Measurements from ENCODE around the gene POU3F1. TPM values are rescaled to one million over a fixed set of nuclear protein-coding genes. Genes with fewer than 3 reads are reported as not detected.

The POU3F1 gene
- total and polyA plus RNA-seq, 4 experiments from 2014 or later, result 0.08 to 0.15 (median 0.14) TPM; not detected in 1

DNA sequence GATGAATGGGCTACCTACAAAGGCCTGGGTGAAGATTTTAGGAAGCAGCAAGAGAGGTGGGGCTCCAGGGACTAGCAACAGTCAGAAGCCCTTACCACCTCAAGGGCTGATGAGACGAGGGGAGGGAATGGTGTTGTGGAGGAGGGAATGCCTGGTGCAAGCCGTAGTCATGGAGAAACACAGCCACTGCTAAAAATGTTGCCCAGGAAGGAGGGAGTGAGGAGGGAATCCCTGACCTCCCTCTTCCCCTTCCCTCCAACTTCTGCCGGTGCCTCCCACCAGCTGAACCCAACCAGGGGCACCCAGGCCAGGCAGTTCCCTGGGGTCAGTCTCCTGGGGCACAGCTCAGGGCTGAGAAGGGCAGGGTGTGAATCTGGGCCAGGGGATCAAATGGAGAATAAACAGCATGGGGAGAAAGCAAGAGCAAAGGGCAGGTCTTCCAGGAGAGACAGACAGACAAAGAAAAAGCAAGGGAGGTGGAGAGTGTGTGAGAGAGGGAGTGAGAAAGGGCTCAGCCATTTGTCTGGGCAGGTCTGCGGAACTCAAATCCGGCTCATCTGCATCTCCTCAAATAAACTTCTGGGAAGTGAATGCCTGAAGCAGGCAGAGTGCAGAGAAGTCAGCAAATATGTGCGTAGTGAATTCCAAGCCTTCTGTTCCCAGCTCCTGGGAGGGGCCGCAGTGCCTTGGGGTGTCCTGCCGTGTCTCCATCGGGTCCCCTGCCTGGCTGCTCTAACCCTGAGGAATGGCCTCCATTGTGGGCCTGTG is 27.1 kb upstream of the POU3F1 start:
- intact Hi-C loops (cut with micrococcal nuclease), result no loop called here
- H3K36me3 Mint-ChIP-seq, result no peaks in the 10 kb centered on the region
- Histone ChIP-seq H3K27ac (ENCODE audit: low read depth, low read length) (no peak overlapping the region), H3K36me3 (ENCODE audit: insufficient read depth, low read length) (no peaks in the 10 kb centered on the region), H3K4me1 (ENCODE audit: insufficient read depth, low read length) (no peaks in the 10 kb centered on the region), H3K9me3 (ENCODE audit: control insufficient read depth in 1 of 2, low read length in 2 of 2) (no peaks in the 10 kb centered on the region), H3K27me3 (ENCODE audit: insufficient read depth, low read length) (peaks cover 3% of the 10 kb centered on the region), H3K4me3 (ENCODE audit: low read length in 2 of 2) (no peak overlapping the region)
- ChIA-PET CTCF (ENCODE audit: partially characterized antibody) (no interaction called here), POLR2A (ENCODE audit: partially characterized antibody) (no interaction called here)
- DNase-seq, result no peak
- peaks cover 9 to 44% of the 10 kb centered on the region in 2 donors for H3K27me3 Mint-ChIP-seq
- no peak overlapping the region for H3K4me3 Mint-ChIP-seq
- peak overlapping the region in 1 of 7 donors; percentile 32 for H3K27ac Mint-ChIP-seq
- no peaks in the 10 kb centered on the region for H3K4me1 Mint-ChIP-seq
- H3K9me3 Mint-ChIP-seq, result no peaks in the 10 kb centered on the region

DNA sequence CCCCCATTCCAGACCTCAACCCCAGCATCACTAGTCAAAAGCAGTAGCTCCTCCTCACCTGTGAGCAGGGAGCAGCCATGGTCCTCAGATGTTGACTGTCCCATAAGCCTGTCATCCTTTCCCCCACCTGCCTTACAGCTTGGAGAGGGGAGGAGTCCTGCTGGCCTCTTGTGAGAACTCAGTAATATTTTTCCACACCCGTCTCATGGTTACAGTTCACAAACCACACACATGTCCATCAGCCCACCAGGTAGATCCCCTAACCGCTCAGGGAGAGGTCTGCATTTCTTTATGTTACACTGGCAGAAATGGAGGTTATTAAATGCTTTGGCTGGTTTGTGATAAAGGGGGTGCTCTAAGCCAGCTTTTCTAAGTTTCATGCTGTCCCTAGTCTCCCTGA is 26.3 kb upstream of the POU3F1 start:
- Mint-ChIP-seq H3K27ac (no peak overlapping the region), H3K9me3 (no peaks in the 10 kb centered on the region), H3K4me1 (no peaks in the 10 kb centered on the region), H3K27me3 (peaks cover 10 to 48% of the 10 kb centered on the region in 2 donors), H3K36me3 (no peaks in the 10 kb centered on the region), H3K4me3 (no peak overlapping the region)
- H3K27me3 ChIP-seq (ENCODE audit: insufficient read depth, low read length), result peaks cover 5% of the 10 kb centered on the region
- H3K27ac ChIP-seq (ENCODE audit: low read depth, low read length), result no peak overlapping the region
- H3K4me1 ChIP-seq (ENCODE audit: insufficient read depth, low read length), result no peaks in the 10 kb centered on the region
- intact Hi-C loops (cut with micrococcal nuclease), result no loop called here
- no peaks in the 10 kb centered on the region for H3K9me3 ChIP-seq (ENCODE audit: control insufficient read depth in 1 of 2, low read length in 2 of 2)
- CTCF ChIA-PET (ENCODE audit: partially characterized antibody), result interaction anchor here (1.6 to 2.5 kb wide), 3 partner anchors 7 to 83 kb away, joined by 4 to 9 read pairs (median 7); partner anchors contain the start of gene SF3A3
- POLR2A ChIA-PET (ENCODE audit: partially characterized antibody), result no interaction called here
- H3K36me3 ChIP-seq (ENCODE audit: insufficient read depth, low read length), result no peaks in the 10 kb centered on the region
- no peak overlapping the region for H3K4me3 ChIP-seq (ENCODE audit: low read length in 2 of 2)
- DNase-seq, result no peak

DNA sequence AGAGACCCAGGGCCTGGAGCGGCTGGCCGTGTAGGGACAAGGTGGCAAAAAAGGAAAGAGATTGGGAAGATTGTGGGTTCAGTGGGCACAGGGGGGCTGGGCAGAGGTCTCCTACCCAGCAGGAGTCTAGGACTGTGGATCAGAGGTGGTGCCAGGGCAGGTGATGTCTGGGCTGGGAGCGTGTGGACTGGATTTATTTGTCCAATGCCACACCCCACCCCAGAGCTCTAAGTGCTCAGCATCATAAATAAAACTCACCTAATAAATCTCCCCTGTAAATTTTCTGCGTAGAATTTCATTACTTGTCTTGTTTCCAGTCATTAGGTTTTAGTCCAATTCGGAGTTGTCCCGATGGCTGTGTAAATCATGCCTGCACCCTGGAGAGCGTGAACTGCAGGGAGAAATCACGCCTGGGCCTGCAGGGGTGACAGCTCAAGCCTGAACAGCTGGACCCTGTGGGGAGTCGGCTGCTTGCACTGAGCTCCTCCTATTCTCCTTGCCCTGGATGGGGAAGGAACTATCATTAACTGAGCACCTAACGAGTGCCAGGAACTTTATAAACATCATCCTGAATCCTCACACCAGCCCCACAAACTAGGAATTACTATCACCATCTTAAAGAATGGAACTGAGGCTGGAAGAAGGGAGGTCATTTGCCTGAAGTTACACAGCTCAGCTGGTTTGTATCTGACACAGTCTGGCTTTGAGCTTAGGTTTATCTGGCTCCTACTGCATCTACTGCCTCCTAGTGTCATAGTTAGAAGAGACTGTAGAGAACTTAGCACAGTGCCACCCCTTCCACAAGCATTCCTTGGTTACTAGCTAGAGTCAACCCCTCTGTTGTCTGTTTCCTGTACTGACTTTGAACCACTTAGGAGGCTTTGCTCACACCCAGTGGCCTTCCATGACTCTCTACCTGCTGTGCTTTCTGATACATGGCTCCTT is 25.0 kb upstream of the POU3F1 start:
- no peaks in the 10 kb centered on the region for H3K9me3 Mint-ChIP-seq
- ChIA-PET POLR2A (ENCODE audit: partially characterized antibody) (no interaction called here), CTCF (ENCODE audit: partially characterized antibody) (interaction anchor here (0.6 to 2.5 kb wide), 14 partner anchors 9 to 182 kb away, joined by 3 to 9 read pairs (median 4); partner anchors contain the start of gene SF3A3)
- peaks cover 14 to 49% of the 10 kb centered on the region in 2 donors for H3K27me3 Mint-ChIP-seq
- H3K4me1 Mint-ChIP-seq, result no peaks in the 10 kb centered on the region
- Histone ChIP-seq H3K9me3 (ENCODE audit: control insufficient read depth in 1 of 2, low read length in 2 of 2) (no peaks in the 10 kb centered on the region), H3K4me3 (ENCODE audit: low read length in 2 of 2) (no peak overlapping the region), H3K27ac (ENCODE audit: low read depth, low read length) (no peak overlapping the region), H3K36me3 (ENCODE audit: insufficient read depth, low read length) (no peaks in the 10 kb centered on the region), H3K4me1 (ENCODE audit: insufficient read depth, low read length) (no peaks in the 10 kb centered on the region), H3K27me3 (ENCODE audit: insufficient read depth, low read length) (peaks cover 5% of the 10 kb centered on the region)
- no peaks in the 10 kb centered on the region for H3K36me3 Mint-ChIP-seq
- H3K27ac Mint-ChIP-seq, result no peak overlapping the region
- no peak for DNase-seq
- intact Hi-C loops (cut with micrococcal nuclease), result no loop called here
- H3K4me3 Mint-ChIP-seq, result no peak overlapping the region

DNA sequence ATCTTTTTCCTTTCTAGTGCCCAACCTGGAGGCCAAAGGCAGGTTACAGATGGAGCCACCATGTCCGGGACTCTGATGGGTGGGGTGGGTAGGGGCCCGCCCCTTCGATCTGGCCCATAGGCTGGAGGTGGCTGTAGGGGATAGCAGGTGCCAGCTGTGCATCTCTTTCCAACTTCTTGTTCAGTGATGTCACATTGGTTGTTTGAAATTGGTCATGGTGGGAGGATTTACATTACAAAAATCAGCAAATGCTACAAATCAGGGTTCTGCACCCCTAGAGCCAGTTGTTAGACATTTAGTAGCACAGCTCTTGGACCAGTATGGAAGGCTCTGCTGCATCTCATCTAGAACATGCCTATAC is 22.4 kb upstream of the POU3F1 start:
- Mint-ChIP-seq H3K27me3 (peaks cover 10 to 37% of the 10 kb centered on the region in 2 donors), H3K9me3 (no peaks in the 10 kb centered on the region), H3K4me1 (no peaks in the 10 kb centered on the region), H3K36me3 (no peaks in the 10 kb centered on the region), H3K4me3 (no peak overlapping the region), H3K27ac (no peak overlapping the region)
- DNase-seq, result no peak
- POLR2A ChIA-PET (ENCODE audit: partially characterized antibody), result no interaction called here
- CTCF ChIA-PET (ENCODE audit: partially characterized antibody), result no interaction called here
- H3K4me1 ChIP-seq (ENCODE audit: insufficient read depth, low read length), result no peaks in the 10 kb centered on the region
- no peaks in the 10 kb centered on the region for H3K9me3 ChIP-seq (ENCODE audit: control insufficient read depth in 1 of 2, low read length in 2 of 2)
- no peak overlapping the region for H3K27ac ChIP-seq (ENCODE audit: low read depth, low read length)
- intact Hi-C loops (cut with micrococcal nuclease), result no loop called here
- H3K36me3 ChIP-seq (ENCODE audit: insufficient read depth, low read length), result no peaks in the 10 kb centered on the region
- peaks cover 5% of the 10 kb centered on the region for H3K27me3 ChIP-seq (ENCODE audit: insufficient read depth, low read length)
- H3K4me3 ChIP-seq (ENCODE audit: low read length in 2 of 2), result no peak overlapping the region

DNA sequence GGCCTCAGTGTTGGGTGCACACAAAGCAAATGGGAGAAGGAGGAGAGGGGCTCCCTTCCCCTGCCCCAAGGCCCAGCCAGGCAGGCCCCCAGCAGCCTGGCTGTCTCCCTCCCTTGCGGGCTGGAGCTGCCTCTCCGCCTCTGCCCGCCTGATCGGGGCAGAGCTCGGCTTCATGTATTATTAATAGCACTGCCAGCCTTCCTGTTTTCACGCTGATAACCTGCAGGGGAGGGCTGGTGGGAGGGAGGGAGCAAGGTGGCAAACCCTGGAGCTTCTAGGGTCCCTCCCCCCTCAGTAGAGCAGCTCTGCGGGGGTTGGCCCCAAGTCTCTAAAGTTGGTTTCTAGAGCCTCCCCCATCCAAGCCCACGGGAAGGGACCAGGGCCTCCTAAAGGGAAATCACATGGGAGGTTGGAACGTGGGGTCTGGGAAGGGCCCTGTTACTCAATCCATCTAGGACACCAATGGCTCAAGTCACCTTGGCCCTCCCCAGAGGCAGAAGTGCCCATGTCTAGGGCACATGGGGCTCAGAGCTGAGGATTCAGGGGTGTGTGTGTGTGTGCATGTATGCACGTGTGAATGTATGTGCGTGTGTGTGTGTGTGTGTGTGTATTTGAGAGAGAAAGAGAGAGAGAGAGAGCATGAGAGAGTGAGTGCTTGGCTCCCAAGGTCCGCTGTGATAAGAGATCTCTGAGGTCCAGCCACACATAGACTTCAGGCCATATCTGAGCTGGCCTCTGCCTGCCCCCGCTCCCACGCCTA is 21.8 kb upstream of the POU3F1 start:
- Histone ChIP-seq H3K4me1 (ENCODE audit: insufficient read depth, low read length) (no peaks in the 10 kb centered on the region), H3K9me3 (ENCODE audit: control insufficient read depth in 1 of 2, low read length in 2 of 2) (no peaks in the 10 kb centered on the region), H3K27me3 (ENCODE audit: insufficient read depth, low read length) (peaks cover 5% of the 10 kb centered on the region), H3K36me3 (ENCODE audit: insufficient read depth, low read length) (no peaks in the 10 kb centered on the region), H3K4me3 (ENCODE audit: low read length in 2 of 2) (no peak overlapping the region), H3K27ac (ENCODE audit: low read depth, low read length) (no peak overlapping the region)
- intact Hi-C loops (cut with micrococcal nuclease), result no loop called here
- no peaks in the 10 kb centered on the region for H3K9me3 Mint-ChIP-seq
- DNase-seq, result no peak
- ChIA-PET CTCF (ENCODE audit: partially characterized antibody) (no interaction called here), POLR2A (ENCODE audit: partially characterized antibody) (no interaction called here)
- H3K36me3 Mint-ChIP-seq, result no peaks in the 10 kb centered on the region
- H3K4me1 Mint-ChIP-seq, result no peaks in the 10 kb centered on the region
- no peak overlapping the region for H3K4me3 Mint-ChIP-seq
- H3K27ac Mint-ChIP-seq, result no peak overlapping the region
- peaks cover 9 to 33% of the 10 kb centered on the region in 2 donors for H3K27me3 Mint-ChIP-seq

DNA sequence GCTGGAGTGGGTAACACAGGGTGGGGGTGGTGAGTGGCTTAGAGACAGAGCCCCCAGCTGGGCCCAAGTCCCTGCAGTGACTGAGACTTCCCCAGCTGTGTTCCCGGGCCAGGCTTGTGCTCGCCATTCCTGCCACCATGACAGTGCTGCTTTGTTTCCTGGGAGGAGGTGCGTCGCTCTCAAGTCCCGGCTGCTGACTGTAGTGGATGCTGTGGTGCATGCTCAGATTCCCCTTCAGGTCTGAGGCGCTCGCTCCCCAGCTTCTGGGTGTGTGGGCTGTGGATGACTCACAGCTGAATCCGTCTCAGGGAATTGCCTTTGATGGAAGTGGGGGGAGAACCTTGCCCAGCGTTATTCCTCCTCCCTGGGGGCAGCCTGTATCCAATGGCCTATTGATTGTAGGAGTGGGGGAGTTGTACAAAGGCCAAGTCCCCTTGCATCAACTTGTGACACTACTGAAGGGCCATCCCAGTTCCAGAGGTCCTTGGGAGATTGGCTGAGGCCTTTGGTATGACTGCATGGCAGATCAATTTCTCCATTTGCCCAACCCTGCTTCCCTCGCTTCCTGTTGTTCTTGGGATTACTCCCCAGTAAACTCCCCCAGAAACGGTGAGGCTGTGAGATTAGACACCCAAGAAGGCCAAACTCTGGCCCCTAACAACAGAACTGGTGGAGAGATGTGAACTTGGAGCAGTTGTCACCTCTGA is 17.8 kb upstream of the POU3F1 start:
- Mint-ChIP-seq H3K27ac (no peak overlapping the region), H3K9me3 (no peaks in the 10 kb centered on the region), H3K36me3 (no peaks in the 10 kb centered on the region), H3K4me3 (no peak overlapping the region), H3K27me3 (peaks cover 5 to 6% of the 10 kb centered on the region in 2 donors), H3K4me1 (no peaks in the 10 kb centered on the region)
- CTCF ChIA-PET (ENCODE audit: partially characterized antibody), result no interaction called here
- H3K4me1 ChIP-seq (ENCODE audit: insufficient read depth, low read length), result no peaks in the 10 kb centered on the region
- POLR2A ChIA-PET (ENCODE audit: partially characterized antibody), result no interaction called here
- H3K4me3 ChIP-seq (ENCODE audit: low read length in 2 of 2), result no peak overlapping the region
- H3K27ac ChIP-seq (ENCODE audit: low read depth, low read length), result no peak overlapping the region
- no peak for DNase-seq
- no peaks in the 10 kb centered on the region for H3K36me3 ChIP-seq (ENCODE audit: insufficient read depth, low read length)
- no peaks in the 10 kb centered on the region for H3K9me3 ChIP-seq (ENCODE audit: control insufficient read depth in 1 of 2, low read length in 2 of 2)
- intact Hi-C loops (cut with micrococcal nuclease), result no loop called here
- peaks cover 5% of the 10 kb centered on the region for H3K27me3 ChIP-seq (ENCODE audit: insufficient read depth, low read length)

Measured in CD4-positive, alpha-beta memory T cell (primary cell).